NCI-H2227 treated with DMSO at 0.1 percent for 48 hours (cell line): ENCODE results near the gene MEI1.
A peak's percentile ranks its signal among the peaks of the same experiment; 100 is the strongest.
"Not testable (repeated sequence)": the region's sequence is repeated elsewhere in the genome, so short reads cannot be mapped to it uniquely, and the experiment has no call there.

Source experiments
- DNase-seq: peaks from one replicate; lab custom pipeline; 2025; lab: John Stamatoyannopoulos, UW

MEI1 gene

DNA sequence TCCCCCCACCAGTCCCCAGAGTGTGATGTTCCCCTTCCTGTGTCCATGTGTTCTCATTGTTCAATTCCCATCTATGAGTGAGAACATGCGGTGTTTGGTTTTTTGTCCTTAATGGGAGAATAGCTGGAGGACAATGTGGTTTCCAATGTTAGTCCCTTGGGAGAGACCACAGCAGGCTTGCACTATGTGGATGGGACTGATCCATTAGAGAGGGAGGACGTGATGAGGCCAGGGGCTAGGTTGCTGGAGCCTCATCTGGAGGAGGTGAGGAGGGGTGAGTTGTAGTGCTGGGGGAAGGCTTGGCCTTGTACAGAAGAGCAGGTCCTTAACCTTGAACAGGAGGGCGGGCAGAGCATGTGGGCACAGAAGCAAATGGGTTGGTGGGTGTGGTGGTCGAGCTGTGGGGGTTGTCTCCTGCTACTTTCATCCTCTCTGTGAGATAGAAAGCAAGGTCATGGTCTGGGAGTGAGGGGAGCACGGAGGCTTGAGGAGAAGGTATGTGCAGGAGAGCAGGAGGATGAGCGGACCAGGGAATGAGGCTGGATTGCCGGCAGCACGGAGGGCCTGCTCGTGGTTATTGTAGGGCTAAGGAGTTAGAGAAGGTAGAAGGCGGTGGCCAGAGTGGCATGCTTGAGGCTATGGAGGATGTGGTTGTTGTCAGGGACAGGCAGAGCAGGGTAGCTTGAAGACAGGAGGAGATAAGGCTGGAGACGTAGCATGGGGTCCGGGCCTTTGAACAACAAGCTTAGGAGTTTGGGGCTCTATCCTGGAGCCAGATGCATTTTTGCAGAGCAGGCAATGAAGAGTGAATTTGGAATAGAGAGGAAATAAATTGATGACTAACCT lies 122.4 kb downstream of the MEI1 start:
- no peak for DNase-seq

DNA sequence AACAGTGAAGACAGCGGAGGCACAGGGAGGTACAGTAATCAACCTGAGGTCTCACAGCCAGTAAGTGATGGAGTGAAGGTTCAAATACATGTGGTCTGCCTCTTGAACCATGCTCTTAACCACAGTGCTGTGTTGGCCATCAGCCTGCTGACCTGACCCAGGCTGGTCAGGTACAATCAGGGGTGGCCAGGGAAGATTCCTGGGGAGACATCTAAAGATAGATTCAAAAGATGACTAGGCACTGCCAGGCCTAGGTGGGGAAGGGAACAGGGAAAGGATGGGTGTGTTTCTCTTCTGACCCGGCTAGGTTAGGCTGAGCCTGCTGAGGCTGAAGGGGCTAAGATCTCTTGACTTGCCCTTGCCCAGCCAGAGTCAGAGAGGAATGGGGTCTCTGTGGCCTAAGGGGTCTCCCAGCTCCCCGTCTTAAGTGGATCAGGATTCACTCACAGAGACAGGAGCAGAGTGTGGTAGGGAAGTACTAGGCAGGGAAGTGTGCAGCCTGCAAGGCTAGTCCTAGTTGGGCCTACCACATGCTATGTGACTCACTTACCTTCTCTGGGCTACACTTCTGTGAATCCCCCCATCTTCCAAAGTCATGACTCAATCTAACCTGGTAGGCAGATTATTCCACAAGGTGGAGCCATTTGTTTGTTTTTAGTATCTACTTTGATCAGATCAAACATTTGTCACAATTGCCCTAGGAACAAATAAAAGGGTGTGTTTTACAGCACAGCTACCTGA lies 123.2 kb downstream of the MEI1 start:
- DNase-seq: peak; percentile 14

GRCh38 chr22:41823797-41824196 lies 124.5 kb downstream of the MEI1 start:
- peak; percentile 11 for DNase-seq

DNA sequence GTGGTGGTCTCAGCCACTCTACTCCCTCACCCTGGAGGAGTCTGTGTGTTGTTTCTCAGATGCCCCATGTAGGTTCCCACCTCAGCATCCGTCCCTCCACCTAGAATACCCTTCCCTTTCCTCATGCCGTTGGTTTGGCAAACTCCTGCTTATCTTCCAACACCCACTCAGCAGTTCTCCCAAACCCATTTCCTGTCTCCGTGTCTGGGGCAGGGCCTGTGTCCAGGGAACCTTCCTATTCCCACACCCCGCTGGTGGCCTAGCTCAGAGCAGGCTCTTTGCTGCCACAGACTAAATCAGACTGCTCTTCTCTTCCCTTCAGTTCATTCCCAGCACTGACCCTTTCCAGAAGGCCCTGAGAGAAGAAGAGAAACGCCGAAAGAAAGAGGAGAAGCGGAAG lies 126.1 kb downstream of the MEI1 start:
- no peak for DNase-seq

- DNase-seq: no peak
Measured at GRCh38 chr22:41826021-41826420, 126.7 kb downstream of the MEI1 start.

- no peak for DNase-seq
Measured at GRCh38 chr22:41826430-41827383, 127.4 kb downstream of the MEI1 start.

DNA sequence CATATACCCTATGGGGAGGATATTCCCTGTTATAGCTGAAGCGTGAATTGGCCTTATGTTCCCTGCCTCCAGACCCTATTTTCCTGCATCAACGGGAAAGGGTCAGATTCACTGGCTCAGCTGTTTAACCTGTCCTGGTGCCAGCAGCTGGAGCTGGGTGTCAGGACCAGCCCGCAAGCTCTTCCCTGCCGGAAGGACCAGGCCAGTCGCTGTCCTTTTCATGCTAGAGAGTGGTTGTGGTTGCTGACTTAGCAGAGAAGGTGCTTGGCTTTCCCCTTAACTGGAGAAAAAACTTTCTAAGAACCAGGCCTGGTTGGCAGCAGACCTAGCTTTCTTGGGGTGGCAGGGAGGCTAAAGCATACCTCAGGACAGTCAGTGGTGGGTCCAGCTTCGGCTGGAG lies 128.4 kb downstream of the MEI1 start:
- no peak for DNase-seq

GRCh38 chr22:41828516-41828915 lies 129.2 kb downstream of the MEI1 start:
- DNase-seq: no peak

- no peak for DNase-seq
Measured at GRCh38 chr22:41830174-41830573, 130.9 kb downstream of the MEI1 start.

DNA sequence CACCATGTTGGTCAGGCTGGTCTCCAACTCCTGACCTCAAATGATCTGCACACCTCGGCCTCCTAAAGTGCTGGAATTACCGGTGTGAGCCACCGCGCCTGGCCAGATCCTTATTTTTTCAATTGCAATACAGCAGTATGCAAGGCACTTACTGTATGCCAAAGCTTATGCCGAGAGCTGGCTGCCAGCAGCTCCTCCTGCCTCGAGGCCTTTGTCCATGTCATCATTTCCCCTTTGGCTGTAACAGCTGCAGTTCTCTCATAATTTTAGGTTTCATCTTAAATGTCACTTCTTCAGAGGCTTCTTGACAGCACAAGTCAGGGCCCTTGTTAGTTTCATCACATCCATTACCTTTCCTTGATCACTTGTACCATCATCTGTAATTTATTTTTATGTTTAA lies 132.1 kb downstream of the MEI1 start:
- peak; percentile 3 for DNase-seq

DNA sequence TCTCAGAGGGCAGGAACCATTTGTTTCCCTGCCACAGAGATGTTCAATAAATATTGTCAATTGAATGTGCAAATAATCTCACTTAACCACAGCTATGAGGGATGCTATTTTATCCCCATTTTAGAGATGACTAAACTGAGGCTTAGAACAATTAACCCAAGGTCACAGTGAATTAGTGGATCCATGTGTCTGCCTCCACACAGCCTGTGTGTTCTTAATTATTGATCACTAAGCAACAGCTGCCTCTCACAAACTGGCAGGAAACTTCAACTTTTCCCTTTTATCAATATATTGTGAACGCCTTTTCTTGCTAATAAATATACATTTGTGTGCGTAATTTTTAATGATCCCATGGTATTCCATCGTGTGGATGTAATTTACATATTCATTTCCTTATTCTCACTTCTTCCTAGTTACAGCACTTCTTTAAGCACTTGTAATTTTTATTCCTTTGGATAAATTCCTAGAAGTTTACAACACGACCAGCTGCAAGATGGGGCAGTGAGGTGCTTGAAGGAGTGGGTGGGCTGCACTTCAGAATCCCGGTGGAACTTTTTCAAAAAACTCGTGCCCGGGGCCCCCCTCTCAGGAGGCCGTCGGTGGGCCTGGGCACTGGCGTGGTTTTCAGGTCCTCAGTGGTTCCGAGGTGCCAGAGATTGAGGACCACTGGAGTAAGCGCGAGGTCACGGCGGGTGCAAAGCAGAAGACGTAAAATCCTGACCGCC lies 132.7 kb downstream of the MEI1 start:
- DNase-seq: no peak

DNA sequence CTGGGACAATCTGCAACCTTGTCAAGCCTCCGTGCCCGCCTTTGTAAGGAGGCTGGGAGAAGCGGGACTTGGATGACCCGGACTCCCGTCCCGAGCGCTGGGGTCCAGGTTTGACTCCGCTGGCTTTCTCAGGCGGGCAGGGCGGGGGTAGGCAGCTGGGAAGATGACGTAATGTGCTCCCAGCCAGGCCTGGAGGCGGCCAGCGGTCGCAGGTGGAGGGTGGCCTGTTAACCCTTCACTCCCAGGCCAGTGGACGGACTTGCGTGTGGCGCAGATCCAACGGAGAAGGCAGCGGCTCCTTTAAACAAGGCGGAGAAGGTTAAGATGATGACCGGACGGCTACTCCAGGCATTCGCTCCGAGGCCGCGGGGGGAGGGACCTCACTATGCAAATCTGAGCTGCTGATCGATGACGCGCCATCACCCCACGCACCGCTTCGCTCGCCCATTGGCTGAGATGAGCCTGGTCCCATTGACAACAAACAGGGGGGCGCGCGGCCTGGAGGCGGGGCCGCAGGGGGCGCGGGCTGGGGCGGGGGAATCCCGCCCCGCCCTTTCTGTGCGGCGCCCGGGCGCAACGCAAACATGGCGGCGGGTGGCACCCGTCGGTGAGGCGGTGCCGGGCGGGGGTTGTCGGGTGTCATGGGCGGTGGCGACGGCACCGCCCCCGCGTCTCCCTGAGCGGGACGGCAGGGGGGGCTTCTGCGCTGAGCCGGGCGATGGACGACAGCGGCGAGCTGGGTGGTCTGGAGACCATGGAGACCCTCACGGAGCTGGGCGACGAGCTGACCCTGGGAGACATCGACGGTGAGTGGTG lies 133.5 kb downstream of the MEI1 start, which contains the start of gene SREBF2:
Gene SREBF2, plus strand, starts transcription at position 553 of the 816 bp plus-strand sequence. Its CDS starts 166 bp downstream, at position 719.
- peak; percentile 97 for DNase-seq

DNA sequence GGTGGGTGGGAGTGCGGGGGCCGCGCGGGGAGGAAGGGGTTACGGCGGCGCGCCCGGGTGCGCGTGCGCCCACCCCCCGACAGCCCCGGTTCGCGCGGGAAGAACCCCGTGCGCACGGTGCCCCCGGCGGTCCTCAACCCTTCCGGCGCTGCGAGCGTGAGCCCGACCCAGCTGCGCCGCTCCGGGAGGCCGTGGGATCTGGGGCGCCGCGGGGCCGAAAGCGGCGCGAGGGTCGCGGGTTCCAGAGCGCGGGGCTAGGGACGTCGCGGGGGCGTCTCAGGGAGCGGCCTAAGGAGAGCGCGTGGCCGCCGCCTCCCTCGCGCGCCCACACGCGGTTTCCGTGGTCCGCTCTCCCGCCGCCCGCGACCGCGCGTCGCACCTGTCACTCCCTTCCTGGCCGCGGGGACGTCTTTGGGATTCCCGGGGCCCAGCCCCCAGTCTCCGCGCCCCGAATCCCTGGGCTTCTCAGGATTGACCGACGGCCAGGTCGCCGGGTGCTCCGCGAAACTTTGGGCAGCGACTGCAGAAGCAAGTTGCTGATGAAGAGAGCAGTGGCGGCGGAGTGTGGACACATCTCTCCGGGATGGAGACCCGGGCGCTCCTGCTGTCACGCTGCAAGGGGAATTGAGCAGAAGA lies 134.2 kb downstream of the MEI1 start:
- no peak for DNase-seq

GRCh38 chr22:41834005-41834944 lies 135.0 kb downstream of the MEI1 start:
- no peak for DNase-seq

GRCh38 chr22:41835462-41835861 lies 136.2 kb downstream of the MEI1 start:
- DNase-seq: not testable (repeated sequence)

- no peak for DNase-seq
Measured at GRCh38 chr22:41836551-41836950, 137.2 kb downstream of the MEI1 start.

GRCh38 chr22:41838842-41839618 lies 139.7 kb downstream of the MEI1 start:
- DNase-seq: no peak

DNA sequence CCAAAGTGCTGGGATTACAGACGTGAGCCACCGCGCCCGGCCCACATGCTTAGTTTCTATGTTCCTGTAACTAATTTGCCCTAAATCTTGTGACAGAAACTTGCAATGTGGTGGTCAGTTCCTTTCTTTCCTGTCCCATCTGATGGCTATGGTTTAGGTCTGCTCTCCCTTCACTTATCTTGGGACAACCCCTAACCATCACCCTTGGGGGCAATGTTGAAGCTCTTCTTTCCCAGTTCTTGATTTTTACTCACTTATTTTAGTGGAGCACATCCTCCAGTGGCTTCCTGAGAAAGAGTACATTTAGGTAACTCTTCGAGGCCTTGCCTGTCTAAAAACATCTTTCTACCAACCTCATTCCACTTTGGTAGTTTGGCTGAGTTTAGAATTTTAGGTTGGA lies 140.9 kb downstream of the MEI1 start:
- DNase-seq: no peak
